Loucy (cell line): Measurements from ENCODE around the gene GSTT2.

Experiments
- H2AFZ ChIP-seq: fragments of 200-600 bp; sonication (generic); 2 replicates; pipeline ENCODE4 v1.6.0; 2016; ENCODE audit warnings: antibody characterized with exemption, mild to moderate bottlenecking, low read length, moderate library complexity
- H3F3A ChIP-seq: fragments of 200-600 bp; 2 replicates; pipeline ENCODE4 v1.6.0; 2016; ENCODE audit warnings: antibody characterized with exemption, low read depth, mild to moderate bottlenecking
- H3K27me3 ChIP-seq: fragments of 200-600 bp; sonication (generic); 2 replicates; pipeline ENCODE4 v1.6.1; 2014; ENCODE audit warnings: low read length, mild to moderate bottlenecking; ENCODE audit not compliant: insufficient read depth, poor library complexity, severe bottlenecking
- H3K36me3 ChIP-seq: fragments of 200-600 bp; sonication (generic); 2 replicates; pipeline ENCODE4 v1.6.1; 2016; ENCODE audit warnings: low read length; ENCODE audit not compliant: insufficient read depth
- H3K4me1 ChIP-seq: fragments of 200-600 bp; sonication (generic); 2 replicates; pipeline ENCODE4 v1.5.1; 2014; ENCODE audit warnings: low read length, mild to moderate bottlenecking; ENCODE audit not compliant: insufficient read depth, poor library complexity, severe bottlenecking
- H3K4me2 ChIP-seq: fragments of 200-600 bp; sonication (generic); 2 replicates; pipeline ENCODE4 v1.6.0; 2014; ENCODE audit warnings: antibody characterized with exemption, low read length, low read depth, mild to moderate bottlenecking; ENCODE audit not compliant: poor library complexity, severe bottlenecking
- H3K4me3 ChIP-seq: fragments of 200-600 bp; sonication (generic); 2 replicates; pipeline ENCODE4 v1.5.1; 2014; ENCODE audit warnings: low read length, mild to moderate bottlenecking, mixed read lengths; ENCODE audit not compliant: poor library complexity, severe bottlenecking
- H3K79me2 ChIP-seq: fragments of 200-600 bp; sonication (generic); 2 replicates; pipeline ENCODE4 v1.6.1; 2014; ENCODE audit warnings: low read length; ENCODE audit not compliant: insufficient read depth
- H3K9ac ChIP-seq: fragments of 200-600 bp; sonication (generic); 2 replicates; pipeline ENCODE4 v1.6.0; 2014; ENCODE audit warnings: mild to moderate bottlenecking, low read depth, low read length, moderate library complexity; ENCODE audit not compliant: poor library complexity, severe bottlenecking
- H3K9me2 ChIP-seq: fragments of 200-600 bp; sonication (generic); replicated peaks from 2 replicates; pipeline ENCODE4 v1.6.1; 2016; ENCODE audit warnings: low read depth, low read length, mixed read lengths
- H3K9me3 ChIP-seq: fragments of 200-600 bp; sonication (generic); 2 replicates; pipeline ENCODE4 v1.6.1; 2014; ENCODE audit warnings: mild to moderate bottlenecking, antibody characterized with exemption, low read length, low read depth; ENCODE audit not compliant: insufficient read depth
- H4K20me1 ChIP-seq: fragments of 200-600 bp; sonication (generic); 2 replicates; pipeline ENCODE4 v1.6.0; 2014; ENCODE audit warnings: antibody characterized with exemption, low read length, mild to moderate bottlenecking; ENCODE audit not compliant: insufficient read depth, poor library complexity, severe bottlenecking
- CTCF ChIP-seq: fragments of 200-600 bp; sonication (generic); conservative IDR thresholded peaks from 2 replicates; pipeline ENCODE4 v1.5.1; 2014; ENCODE audit warnings: mild to moderate bottlenecking, antibody characterized with exemption, low read length
- EZH2phosphoT487 ChIP-seq: fragments of 200-600 bp; IDR thresholded peaks from 2 replicates; pipeline ENCODE4 v1.6.1; 2018; ENCODE audit warnings: antibody characterized with exemption, mild to moderate bottlenecking, moderate library complexity, borderline replicate concordance

Gene GSTT2

GRCh38 chr22:24003887-24004286 lies 24.0 kb downstream of the GSTT2 start:
- TF ChIP-seq EZH2phosphoT487 (no peak), CTCF (no peak)
- H3F3A ChIP-seq = no peaks in the 10 kb centered on the region
- no peak overlapping the region for H3K4me2 ChIP-seq
- no peak overlapping the region for H3K4me3 ChIP-seq
- no peak overlapping the region for H2AFZ ChIP-seq
- H3K4me1 ChIP-seq = no peaks in the 10 kb centered on the region
- H3K9me3 ChIP-seq = no peaks in the 10 kb centered on the region
- no peaks in the 10 kb centered on the region for H3K27me3 ChIP-seq
- no peaks in the 10 kb centered on the region for H3K79me2 ChIP-seq
- H3K9me2 ChIP-seq = no peaks in the 10 kb centered on the region
- no peaks in the 10 kb centered on the region for H4K20me1 ChIP-seq
- H3K36me3 ChIP-seq = no peaks in the 10 kb centered on the region
- no peak overlapping the region for H3K9ac ChIP-seq

- Histone ChIP-seq H3K36me3 (no peaks in the 10 kb centered on the region), H3K9me2 (no peaks in the 10 kb centered on the region), H2AFZ (no peak within 1 kb of the TSS; the same call in 1 of the 2 replicates), H3K4me3 (no peak within 1 kb of the TSS), H3F3A (no peaks in the 10 kb centered on the region), H3K4me2 (no peak within 1 kb of the TSS), H3K4me1 (no peaks in the 10 kb centered on the region), H3K9me3 (no peaks in the 10 kb centered on the region), H3K9ac (no peak within 1 kb of the TSS), H3K79me2 (no peaks in the 10 kb centered on the region), H3K27me3 (no peaks in the 10 kb centered on the region), H4K20me1 (no peaks in the 10 kb centered on the region)
- TF ChIP-seq CTCF = no peak
- no peak for TF ChIP-seq EZH2phosphoT487
Observed at GRCh38 chr22:24005201-24005600, 25.3 kb downstream of the GSTT2 start, which contains the start of gene GSTT4. TSS of gene GSTT4 (minus strand) at chr22:24005453. CDS start at chr22:24005356, 97 bp downstream.

GRCh38 chr22:24006207-24006913 lies 26.4 kb downstream of the GSTT2 start:
- Histone ChIP-seq H3K36me3 (no peaks in the 10 kb centered on the region), H3K4me2 (no peak overlapping the region), H3K4me1 (no peaks in the 10 kb centered on the region), H3F3A (no peaks in the 10 kb centered on the region), H3K27me3 (no peaks in the 10 kb centered on the region), H2AFZ (no peak overlapping the region), H4K20me1 (no peaks in the 10 kb centered on the region), H3K79me2 (no peaks in the 10 kb centered on the region), H3K4me3 (no peak overlapping the region), H3K9me2 (no peaks in the 10 kb centered on the region), H3K9me3 (no peaks in the 10 kb centered on the region), H3K9ac (no peak overlapping the region)
- no peak for TF ChIP-seq CTCF
- TF ChIP-seq EZH2phosphoT487 = no peak
